ENCODE results near the gene PRSS48.

Gene PRSS48

DNA sequence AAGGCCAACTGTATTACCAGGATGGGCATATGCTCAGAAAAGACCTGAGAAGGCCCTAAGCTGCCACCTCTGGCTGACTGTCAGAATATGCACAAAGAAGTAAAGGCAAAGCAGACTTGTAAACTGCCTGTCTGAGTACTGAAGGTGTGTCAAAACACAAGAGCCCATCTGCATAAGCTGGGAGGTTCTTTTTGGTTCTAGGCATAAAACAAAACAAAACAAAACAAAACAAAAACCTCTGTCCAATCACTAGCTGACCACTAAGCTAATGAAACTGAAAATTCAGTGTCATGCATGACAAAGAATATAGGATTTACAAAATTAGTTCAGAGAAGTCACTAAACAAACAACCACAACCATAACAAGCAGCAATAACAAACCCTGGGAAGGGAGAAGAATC lies 27.8 kb downstream of the PRSS48 start:
- Histone ChIP-seq H3K9ac (ENCODE audit: low read length) (no peak overlapping the region), H3K9me3 (ENCODE audit: insufficient read depth, low read length) (no peaks in the 10 kb centered on the region), H3K4me3 (ENCODE audit: low read length) (no peak overlapping the region), H3K36me3 (replicated peaks; ENCODE audit: low read depth, low read length) (no peaks in the 10 kb centered on the region), H3K4me2 (ENCODE audit: low read length) (no peak overlapping the region), H3K4me1 (ENCODE audit: low read length) (no peaks in the 10 kb centered on the region), H2AFZ (ENCODE audit: low read depth, low read length) (no peak overlapping the region), H3K27me3 (ENCODE audit: low read depth, low read length) (no peaks in the 10 kb centered on the region), H3K79me2 (ENCODE audit: low read length) (no peaks in the 10 kb centered on the region), H3K27ac (ENCODE audit: low read length) (no peak overlapping the region), H4K20me1 (ENCODE audit: insufficient read depth, low read length) (no peaks in the 10 kb centered on the region)
- TF ChIP-seq, protein P1, sequence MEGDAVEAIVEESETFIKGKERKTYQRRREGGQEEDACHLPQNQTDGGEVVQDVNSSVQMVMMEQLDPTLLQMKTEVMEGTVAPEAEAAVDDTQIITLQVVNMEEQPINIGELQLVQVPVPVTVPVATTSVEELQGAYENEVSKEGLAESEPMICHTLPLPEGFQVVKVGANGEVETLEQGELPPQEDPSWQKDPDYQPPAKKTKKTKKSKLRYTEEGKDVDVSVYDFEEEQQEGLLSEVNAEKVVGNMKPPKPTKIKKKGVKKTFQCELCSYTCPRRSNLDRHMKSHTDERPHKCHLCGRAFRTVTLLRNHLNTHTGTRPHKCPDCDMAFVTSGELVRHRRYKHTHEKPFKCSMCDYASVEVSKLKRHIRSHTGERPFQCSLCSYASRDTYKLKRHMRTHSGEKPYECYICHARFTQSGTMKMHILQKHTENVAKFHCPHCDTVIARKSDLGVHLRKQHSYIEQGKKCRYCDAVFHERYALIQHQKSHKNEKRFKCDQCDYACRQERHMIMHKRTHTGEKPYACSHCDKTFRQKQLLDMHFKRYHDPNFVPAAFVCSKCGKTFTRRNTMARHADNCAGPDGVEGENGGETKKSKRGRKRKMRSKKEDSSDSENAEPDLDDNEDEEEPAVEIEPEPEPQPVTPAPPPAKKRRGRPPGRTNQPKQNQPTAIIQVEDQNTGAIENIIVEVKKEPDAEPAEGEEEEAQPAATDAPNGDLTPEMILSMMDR (IDR thresholded peaks at IDR 0.05; ENCODE audit: low read depth, low read length), result no peak
- TF ChIP-seq EZH2phosphoT487 (IDR thresholded peaks at IDR 0.05; ENCODE audit: low read depth), result no peak

GRCh38 chr4:151310124-151310728 lies 33.3 kb downstream of the PRSS48 start:
- Histone ChIP-seq H3K4me2 (ENCODE audit: low read length) (no peak overlapping the region), H3K36me3 (replicated peaks; ENCODE audit: low read depth, low read length) (no peaks in the 10 kb centered on the region), H3K79me2 (ENCODE audit: low read length) (no peaks in the 10 kb centered on the region), H4K20me1 (ENCODE audit: insufficient read depth, low read length) (no peaks in the 10 kb centered on the region), H3K9me3 (ENCODE audit: insufficient read depth, low read length) (no peaks in the 10 kb centered on the region), H3K9ac (ENCODE audit: low read length) (no peak overlapping the region), H3K27ac (ENCODE audit: low read length) (no peak overlapping the region), H3K27me3 (ENCODE audit: low read depth, low read length) (no peaks in the 10 kb centered on the region), H3K4me3 (ENCODE audit: low read length) (no peak overlapping the region), H2AFZ (ENCODE audit: low read depth, low read length) (no peak overlapping the region), H3K4me1 (ENCODE audit: low read length) (no peaks in the 10 kb centered on the region)
- TF ChIP-seq, protein P1 (IDR thresholded peaks at IDR 0.05; ENCODE audit: low read depth, low read length), result no peak
- no peak for TF ChIP-seq EZH2phosphoT487 (IDR thresholded peaks at IDR 0.05; ENCODE audit: low read depth)

GRCh38 chr4:151313306-151314009 lies 36.5 kb downstream of the PRSS48 start:
- no peak overlapping the region for H3K27ac ChIP-seq (ENCODE audit: low read length)
- H3K4me2 ChIP-seq (ENCODE audit: low read length), result no peak overlapping the region
- H3K9me3 ChIP-seq (ENCODE audit: insufficient read depth, low read length), result no peaks in the 10 kb centered on the region
- H3K4me1 ChIP-seq (ENCODE audit: low read length), result no peaks in the 10 kb centered on the region
- H3K27me3 ChIP-seq (ENCODE audit: low read depth, low read length), result no peaks in the 10 kb centered on the region
- no peaks in the 10 kb centered on the region for H3K36me3 ChIP-seq (replicated peaks; ENCODE audit: low read depth, low read length)
- H4K20me1 ChIP-seq (ENCODE audit: insufficient read depth, low read length), result no peaks in the 10 kb centered on the region
- no peaks in the 10 kb centered on the region for H3K79me2 ChIP-seq (ENCODE audit: low read length)
- TF ChIP-seq, protein P1 (IDR thresholded peaks at IDR 0.05; ENCODE audit: low read depth, low read length), result no peak
- H3K4me3 ChIP-seq (ENCODE audit: low read length), result no peak overlapping the region
- no peak overlapping the region for H3K9ac ChIP-seq (ENCODE audit: low read length)
- H2AFZ ChIP-seq (ENCODE audit: low read depth, low read length), result no peak overlapping the region

DNA sequence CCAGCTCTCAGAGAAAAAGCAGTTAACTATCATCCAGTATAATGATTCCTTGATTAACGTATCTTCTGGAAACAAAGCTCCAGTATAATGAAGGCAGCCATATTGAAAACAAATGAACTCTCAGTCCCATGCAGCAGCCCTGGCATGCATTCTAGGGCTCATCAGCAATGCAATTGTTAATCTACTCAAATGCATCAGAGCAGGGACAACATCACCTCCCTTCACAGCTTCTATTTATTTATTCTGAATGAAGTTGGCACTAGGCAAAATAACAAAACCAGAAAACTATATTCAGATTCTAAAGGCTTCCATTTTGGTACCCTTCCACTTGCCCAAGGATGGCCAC lies 37.0 kb downstream of the PRSS48 start:
- Histone ChIP-seq H3K4me3 (ENCODE audit: low read length) (no peak overlapping the region), H3K9ac (ENCODE audit: low read length) (no peak overlapping the region), H3K27ac (ENCODE audit: low read length) (no peak overlapping the region), H2AFZ (ENCODE audit: low read depth, low read length) (no peak overlapping the region), H3K79me2 (ENCODE audit: low read length) (no peaks in the 10 kb centered on the region), H3K4me2 (ENCODE audit: low read length) (no peak overlapping the region), H3K36me3 (replicated peaks; ENCODE audit: low read depth, low read length) (no peaks in the 10 kb centered on the region), H3K4me1 (ENCODE audit: low read length) (no peaks in the 10 kb centered on the region), H3K9me3 (ENCODE audit: insufficient read depth, low read length) (no peaks in the 10 kb centered on the region), H3K27me3 (ENCODE audit: low read depth, low read length) (no peaks in the 10 kb centered on the region), H4K20me1 (ENCODE audit: insufficient read depth, low read length) (no peaks in the 10 kb centered on the region)
- TF ChIP-seq, protein P1 (IDR thresholded peaks at IDR 0.05; ENCODE audit: low read depth, low read length), result no peak
- TF ChIP-seq EZH2phosphoT487 (IDR thresholded peaks at IDR 0.05; ENCODE audit: low read depth), result no peak

All from OCI-LY3 (cell line).